Stimulated activated CD8-positive, alpha-beta memory T cell treated with anti-CD3 and anti-CD28 coated beads, Interleukin-7, amount 100 ng/mL, for 24 hours (primary cell): ENCODE results near the gene RERE.
"Not testable (repeated sequence)": the region's sequence is repeated elsewhere in the genome, so short reads cannot be mapped to it uniquely, and the experiment has no call there.

ENCODE experiments used
- DNase-seq: peaks from one replicate; pipeline ENCODE4 v3.0.0-alpha.2; 2020; ENCODE audit warnings: low read depth

The RERE gene

DNA sequence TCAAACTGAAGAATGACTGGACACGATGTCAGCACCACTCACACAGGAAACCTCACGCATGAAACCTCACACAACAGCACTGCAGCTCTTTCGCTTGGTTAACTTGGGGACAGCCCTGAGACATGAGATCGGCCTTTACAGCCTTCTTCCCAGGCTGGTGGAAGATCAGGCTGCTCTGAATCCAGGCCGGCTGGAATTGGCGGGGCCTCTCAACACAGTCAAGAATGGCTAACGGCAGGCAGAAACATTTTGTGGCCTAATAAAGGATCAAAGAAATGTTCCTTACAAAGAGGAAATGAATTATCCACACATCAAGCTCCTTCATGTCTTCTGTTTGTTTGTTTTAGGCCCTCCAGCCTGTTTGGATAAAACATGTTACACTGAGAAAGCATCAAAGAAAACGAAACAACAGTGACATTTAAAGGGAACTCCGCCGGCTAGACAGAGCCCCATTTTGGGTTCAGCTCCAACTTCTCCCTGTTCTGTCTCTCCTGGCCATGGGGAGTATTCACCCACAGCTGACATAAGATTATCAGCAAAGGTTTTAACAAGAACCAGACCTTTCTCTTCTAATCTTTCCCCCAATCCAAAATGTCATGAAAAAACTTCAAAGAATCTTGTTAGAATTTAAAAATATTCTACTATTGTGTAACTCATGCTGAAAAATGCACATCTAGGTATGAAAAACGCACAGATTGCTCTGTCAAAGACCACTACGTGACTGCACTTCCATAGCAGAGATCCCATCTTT is 368.4 kb downstream of the RERE start:
- DNase-seq: no peak

GRCh38 chr1:8448505-8448904 is 368.9 kb downstream of the RERE start:
- not testable (repeated sequence) for DNase-seq

DNA sequence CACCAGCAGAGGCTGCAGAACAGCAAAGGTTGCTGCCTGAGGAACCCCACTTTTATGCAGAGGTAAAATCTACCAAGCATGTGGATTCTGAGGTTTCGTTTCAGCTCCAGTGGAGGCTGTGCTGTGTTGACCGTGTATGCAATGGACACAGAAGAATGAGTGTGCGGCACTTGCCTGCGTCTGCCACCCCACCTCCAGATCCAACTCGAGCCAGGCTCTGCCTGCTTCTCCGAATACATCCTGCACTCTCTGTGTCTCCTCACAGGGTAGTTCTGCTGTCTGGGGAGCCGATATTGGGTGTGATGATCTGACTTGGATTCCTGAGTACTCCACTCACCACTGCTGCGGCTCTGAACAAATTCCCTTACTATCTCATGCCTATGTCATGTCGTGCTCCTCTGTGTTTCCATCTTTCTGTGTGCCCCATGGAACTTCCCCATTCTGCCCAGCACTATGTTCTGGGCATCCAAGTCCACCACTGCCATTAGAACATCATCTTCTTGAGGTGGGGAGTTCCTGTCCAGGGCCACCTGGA is 369.8 kb downstream of the RERE start:
- no peak for DNase-seq

GRCh38 chr1:8446119-8446518 is 371.3 kb downstream of the RERE start:
- DNase-seq: not testable (repeated sequence)

DNA sequence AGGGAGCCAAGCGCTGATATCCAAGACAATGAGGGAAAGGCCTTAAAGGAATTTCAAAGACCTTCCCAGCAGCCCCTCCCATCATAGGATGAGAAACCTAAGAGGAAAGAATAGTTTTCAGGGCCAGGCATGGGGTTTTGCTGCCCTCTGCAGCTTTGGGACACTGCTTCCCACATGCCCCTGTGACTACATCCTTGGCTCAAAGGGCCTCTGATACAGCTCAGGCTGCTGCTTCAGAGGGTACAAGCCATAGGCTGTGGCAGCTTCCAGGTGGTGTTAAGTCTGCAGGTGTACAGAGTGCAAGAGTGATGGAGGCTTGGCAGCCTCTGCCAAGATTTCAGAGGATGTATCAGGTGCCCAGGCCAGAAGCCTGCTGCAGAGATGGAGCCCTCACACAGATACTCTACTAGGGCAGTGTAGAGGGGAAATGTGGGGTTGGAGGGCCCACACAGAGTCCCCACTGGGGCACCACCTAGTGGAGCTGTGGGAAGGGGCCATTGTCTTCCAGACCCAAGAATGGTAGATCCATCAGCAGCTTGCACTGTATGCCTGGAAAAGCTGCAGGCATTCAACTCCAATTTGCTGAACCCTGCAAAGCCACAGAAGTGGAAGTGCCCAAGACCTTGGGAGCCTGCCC is 373.8 kb downstream of the RERE start:
- no peak for DNase-seq

GRCh38 chr1:8441426-8441825 is 376.0 kb downstream of the RERE start:
- no peak for DNase-seq

DNA sequence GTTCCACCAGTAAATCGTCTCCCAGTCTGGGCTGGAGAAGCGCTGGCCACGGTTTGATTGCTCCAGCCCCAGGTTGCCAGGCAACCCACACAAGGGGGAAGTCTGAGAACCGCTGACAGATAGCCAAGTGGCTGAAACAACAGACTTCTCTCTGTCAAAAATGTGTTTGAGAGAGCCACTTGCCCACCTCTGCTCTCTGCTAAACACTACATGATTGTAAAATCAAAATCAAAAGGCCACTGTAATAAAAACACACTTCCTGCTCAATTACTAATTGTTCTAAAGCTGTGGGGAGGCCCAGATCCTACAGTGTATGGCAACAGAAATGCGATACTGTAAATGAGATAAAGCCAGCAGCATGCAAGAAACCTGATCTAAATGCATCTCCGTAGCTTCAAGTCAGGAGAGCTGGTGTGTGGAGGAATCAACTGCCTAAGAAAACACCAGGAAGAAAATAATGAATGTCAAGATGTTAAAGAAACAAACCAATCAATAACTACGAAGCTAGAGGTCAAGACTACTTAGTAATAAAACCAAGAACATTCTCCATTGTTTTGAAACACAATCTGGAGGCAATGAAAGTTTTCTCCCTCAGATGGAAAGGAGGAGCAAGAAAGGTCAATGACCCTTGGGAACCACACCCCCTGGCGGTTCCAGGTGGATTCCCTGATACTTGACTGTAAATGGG is 378.3 kb downstream of the RERE start:
- DNase-seq: no peak

DNA sequence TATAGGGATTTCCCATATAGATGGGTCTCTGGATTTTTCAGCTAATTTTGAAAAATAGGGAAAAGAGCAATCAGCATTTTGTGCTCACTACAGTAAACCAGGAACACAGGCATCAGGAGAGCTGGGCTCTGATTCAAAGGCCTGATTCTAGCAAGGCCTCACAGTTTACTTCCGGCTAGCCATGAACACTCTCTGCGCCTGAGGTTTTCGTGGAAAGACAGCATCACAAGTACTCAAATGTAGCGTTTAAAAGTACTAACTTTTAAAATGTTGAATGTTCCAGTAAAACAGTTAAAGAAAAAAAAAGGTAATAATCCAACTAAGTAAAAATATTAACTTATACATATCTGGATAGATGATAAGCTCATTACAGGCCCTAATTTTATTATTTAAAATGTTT is 379.0 kb downstream of the RERE start:
- DNase-seq: no peak

GRCh38 chr1:8437347-8437746 is 380.1 kb downstream of the RERE start:
- DNase-seq: no peak

DNA sequence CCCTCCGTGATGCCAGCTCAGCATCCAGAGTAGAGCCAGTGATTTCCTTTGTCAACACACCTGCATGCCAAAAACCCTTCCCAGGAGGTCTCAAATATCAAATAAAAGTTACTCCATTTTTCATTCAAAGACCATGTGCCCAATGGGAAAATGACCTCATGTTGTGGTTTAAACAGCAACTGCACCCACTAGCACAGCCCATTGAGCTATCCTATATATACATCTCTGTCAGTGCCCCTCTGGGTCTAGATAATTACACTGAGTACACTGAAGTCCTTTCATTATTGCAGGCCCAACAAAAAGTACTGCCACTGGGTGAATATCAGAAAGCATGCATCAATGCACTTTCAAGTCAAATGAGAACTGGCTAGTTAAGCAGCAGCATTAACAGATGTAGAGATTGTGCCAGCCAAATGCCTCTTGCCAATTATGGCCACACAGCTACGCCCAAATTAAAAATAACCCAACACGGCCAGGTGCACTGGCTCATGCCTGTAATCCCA is 381.8 kb downstream of the RERE start:
- no peak for DNase-seq

GRCh38 chr1:8434101-8434500 is 383.3 kb downstream of the RERE start:
- DNase-seq: no peak

GRCh38 chr1:8431784-8432183 is 385.7 kb downstream of the RERE start:
- DNase-seq: no peak

- DNase-seq: no peak
These were observed 386.4 kb downstream of the RERE start for GRCh38 chr1:8431019-8431418.

GRCh38 chr1:8430476-8430875 is 387.0 kb downstream of the RERE start:
- no peak for DNase-seq

GRCh38 chr1:8429549-8430110 is 387.8 kb downstream of the RERE start:
- no peak for DNase-seq

DNA sequence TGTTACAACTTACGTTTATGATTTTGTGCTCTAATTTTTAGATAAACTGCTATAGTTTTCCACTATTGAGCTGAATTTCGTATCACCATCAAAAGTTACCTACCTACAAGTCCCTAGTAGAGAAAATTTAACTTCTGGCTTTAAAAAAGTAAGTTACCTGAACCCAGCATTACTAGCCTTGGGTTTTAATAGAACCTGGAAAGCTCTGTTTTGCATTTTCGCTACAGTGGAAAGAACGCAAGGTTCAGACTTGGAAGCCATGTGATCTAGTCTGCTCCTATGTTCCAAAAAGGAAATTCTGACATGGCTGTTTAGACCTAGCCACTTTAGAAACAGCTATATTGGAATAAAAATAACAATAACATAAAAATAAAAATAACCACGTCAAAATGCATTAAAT is 389.0 kb downstream of the RERE start:
- DNase-seq: no peak

DNA sequence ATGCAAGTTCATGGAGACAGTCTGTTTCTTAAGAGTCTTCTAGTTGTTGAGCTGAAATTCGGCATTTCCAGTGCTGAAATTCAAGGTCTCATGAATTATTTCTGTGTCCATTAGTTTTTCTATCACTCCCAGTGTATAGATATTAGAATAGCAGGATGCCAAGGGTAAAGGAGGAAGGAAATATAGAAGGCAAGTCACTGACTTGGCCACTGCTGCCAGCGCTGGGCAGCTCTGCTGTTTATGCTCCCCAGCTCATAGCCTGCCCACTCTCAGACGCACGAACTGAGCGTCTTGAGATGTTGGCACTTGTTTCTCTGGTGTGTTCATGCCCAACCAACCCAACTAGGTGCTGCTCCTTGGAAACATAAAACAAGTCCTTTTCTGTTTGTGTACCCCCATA is 389.5 kb downstream of the RERE start:
- no peak for DNase-seq

- DNase-seq: no peak
These were observed 389.9 kb downstream of the RERE start for GRCh38 chr1:8427493-8427892.

DNA sequence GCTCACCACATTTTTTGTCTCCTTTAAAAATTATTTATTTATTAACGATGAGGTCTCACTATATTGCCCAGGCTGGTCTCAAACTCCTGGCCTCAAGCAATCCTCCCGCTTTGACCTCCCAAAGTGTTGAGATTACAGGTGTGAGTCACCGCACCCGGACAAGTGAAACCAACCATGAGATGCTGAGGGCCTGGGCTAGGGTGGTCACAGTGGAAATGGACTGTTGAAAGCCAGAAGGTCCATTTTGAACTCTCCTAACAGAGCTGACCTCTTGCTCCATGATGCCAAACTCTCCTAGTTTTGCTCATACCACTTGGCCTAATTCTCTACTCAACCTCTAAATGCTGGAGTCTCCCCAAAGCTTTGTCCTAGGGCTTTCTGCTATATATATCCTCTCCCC is 390.4 kb downstream of the RERE start:
- no peak for DNase-seq

- no peak for DNase-seq
These were observed 391.7 kb downstream of the RERE start for GRCh38 chr1:8425781-8426161.

- DNase-seq: no peak
These were observed 392.2 kb downstream of the RERE start for GRCh38 chr1:8425150-8425780.

- no peak for DNase-seq
These were observed 392.8 kb downstream of the RERE start for GRCh38 chr1:8424539-8425116.
